Activated B cell treated with CpG ODN at 0.5 μM for 24 hours (primary cell): ENCODE results near the gene BOLL. TPM values are rescaled to one million over a fixed set of nuclear protein-coding genes. Genes with fewer than 3 reads are reported as not detected.
A peak's percentile ranks its signal among the peaks of the same experiment; 100 is the strongest.
"Not testable (repeated sequence)": the region's sequence is repeated elsewhere in the genome, so short reads cannot be mapped to it uniquely, and the experiment has no call there.

ENCODE experiments used
- ATAC-seq: fragments of 200-7000 bp; cut with Tn5 transposase; one replicate; pipeline ENCODE4 v1.10.0; 2021; ENCODE audit warnings: low read depth, mild to moderate bottlenecking, moderate library complexity
- CTCF ChIA-PET: fragments of 350-600 bp; sonication (Branson Sonifier 250); formaldehyde crosslinking; loops from one replicate; lab custom pipeline; 2021; ENCODE audit warnings: antibody characterized with exemption; lab: Charles Lee
- POLR2A ChIA-PET: fragments of 350-600 bp; sonication (Branson Sonifier 250); formaldehyde crosslinking; loops from one replicate; lab custom pipeline; 2021; ENCODE audit warnings: antibody characterized with exemption; lab: Charles Lee
- DNase-seq: peaks from one replicate; pipeline ENCODE4 v3.0.0; 2022
- H3K27ac Mint-ChIP-seq: one replicate; pipeline ENCODE4 v1.8.0; 2020; ENCODE audit warnings: mixed read lengths
- H3K27me3 Mint-ChIP-seq: one replicate; pipeline ENCODE4 v1.8.0; 2021; ENCODE audit warnings: mixed read lengths
- H3K36me3 Mint-ChIP-seq: one replicate; pipeline ENCODE4 v1.8.0; 2021; ENCODE audit warnings: low read depth, mixed read lengths
- H3K4me1 Mint-ChIP-seq: one replicate; pipeline ENCODE4 v1.8.0; 2021; ENCODE audit warnings: mixed read lengths
- H3K4me3 Mint-ChIP-seq: one replicate; pipeline ENCODE4 v1.8.0; 2020; ENCODE audit warnings: mild to moderate bottlenecking, mixed read lengths
- H3K9me3 Mint-ChIP-seq: one replicate; pipeline ENCODE4 v1.8.0; 2020; ENCODE audit warnings: mixed read lengths
- CTCF ChIP-seq: fragments of 200-600 bp; IDR thresholded peaks from one replicate; pipeline ENCODE4 v1.8.0; 2022; ENCODE audit warnings: antibody characterized with exemption, mild to moderate bottlenecking
- intact Hi-C: fragments of 100-400 bp; cut with micrococcal nuclease; formaldehyde crosslinking; loops from one replicate; pipeline ENCODE4 v1.15.1; 2024
- total RNA-seq: library from RNA; stranded (reverse); gene quantifications from 2 replicates; pipeline ENCODE4 v1.2.3, GENCODE V29; 2022

Gene BOLL
- total RNA-seq, 1 donor from 2014 or later = not detected

DNA sequence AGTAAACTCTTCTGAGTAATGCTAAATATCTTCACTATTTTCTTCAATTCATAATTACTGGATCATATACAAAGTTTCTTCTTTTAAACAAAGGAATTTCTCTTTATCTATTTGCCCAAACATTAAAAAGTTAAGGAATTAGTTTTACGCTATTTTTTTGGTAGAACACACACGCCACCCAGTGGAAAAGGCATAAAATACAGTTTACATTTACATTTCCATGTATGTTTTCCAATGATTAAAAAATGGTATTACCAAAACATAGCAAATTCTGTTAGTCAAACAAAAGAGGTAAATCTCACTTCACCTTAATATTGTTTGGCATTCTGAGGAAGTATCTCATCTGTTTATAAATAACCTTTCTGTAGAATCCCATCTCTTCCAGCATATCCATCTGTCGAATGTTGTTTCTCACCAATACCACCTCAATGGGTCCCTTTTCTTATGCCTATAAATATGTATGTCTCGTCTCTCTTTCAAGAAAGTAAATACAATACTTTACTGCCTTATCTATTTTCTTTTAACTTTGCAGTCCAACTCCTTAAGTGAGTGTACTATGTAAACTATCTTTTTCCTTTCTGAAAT, 7.2 kb downstream of the BOLL start:
- H3K36me3 Mint-ChIP-seq = no peaks in the 10 kb centered on the region
- H3K9me3 Mint-ChIP-seq = no peaks in the 10 kb centered on the region
- ChIA-PET CTCF (interaction anchor here (0.8 to 2.3 kb wide), 5 partner anchors 10 to 1027 kb away, joined by 3 to 7 read pairs (median 4); no protein-coding TSS in a partner anchor), POLR2A (no interaction called here)
- peak; percentile 23 for TF ChIP-seq CTCF
- no peaks in the 10 kb centered on the region for H3K4me1 Mint-ChIP-seq
- intact Hi-C loops = loop anchor here (1.0 to 10.0 kb wide), 6 partner anchors 71 to 1483 kb away; partner anchors contain the start of gene HSPD1
- no peak for DNase-seq
- H3K4me3 Mint-ChIP-seq = no peak overlapping the region
- H3K27me3 Mint-ChIP-seq = peaks cover 7% of the 10 kb centered on the region
- H3K27ac Mint-ChIP-seq = no peak overlapping the region
- no peak for ATAC-seq

- ATAC-seq (no peak), DNase-seq (no peak)
- CTCF ChIA-PET = no interaction called here
- intact Hi-C loops = no loop called here
- Mint-ChIP-seq H3K9me3 (peaks cover 10% of the 10 kb centered on the region), H3K27ac (no peak overlapping the region), H3K27me3 (peaks cover 12% of the 10 kb centered on the region), H3K4me3 (no peak overlapping the region), H3K36me3 (no peaks in the 10 kb centered on the region), H3K4me1 (no peaks in the 10 kb centered on the region)
- POLR2A ChIA-PET = no interaction called here
- no peak for TF ChIP-seq CTCF
These were observed 24.8 kb downstream of the BOLL start for GRCh38 chr2:197760293-197760657.

- ATAC-seq (no peak), DNase-seq (no peak)
- Mint-ChIP-seq H3K4me1 (no peaks in the 10 kb centered on the region), H3K27me3 (peaks cover 14% of the 10 kb centered on the region), H3K4me3 (no peak overlapping the region), H3K9me3 (peaks cover 10% of the 10 kb centered on the region), H3K36me3 (no peaks in the 10 kb centered on the region), H3K27ac (no peak overlapping the region)
- ChIA-PET POLR2A (no interaction called here), CTCF (no interaction called here)
- TF ChIP-seq CTCF = no peak
- intact Hi-C loops = no loop called here
These were observed 25.4 kb downstream of the BOLL start for GRCh38 chr2:197759625-197760292.

DNA sequence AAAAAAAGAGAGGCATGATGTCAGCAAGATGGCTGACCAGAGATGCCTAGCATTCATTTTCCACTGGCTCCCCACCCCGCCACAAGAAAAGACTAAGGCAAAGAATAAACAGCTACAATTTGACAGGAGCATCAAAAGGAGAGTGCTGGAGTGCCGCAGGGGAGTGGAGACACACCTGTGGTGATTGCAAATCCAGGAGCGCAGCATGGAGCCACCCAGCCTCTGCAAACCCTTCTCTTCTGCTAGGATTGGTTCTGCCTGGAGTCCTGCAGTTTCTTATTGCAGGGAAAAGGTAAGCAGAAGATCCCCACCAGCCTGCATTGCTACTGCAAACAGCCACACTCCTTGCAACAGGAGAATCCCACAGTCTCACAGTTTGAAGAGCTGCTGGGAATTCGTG, 26.1 kb downstream of the BOLL start:
- no peak overlapping the region for H3K27ac Mint-ChIP-seq
- intact Hi-C loops = no loop called here
- CTCF ChIA-PET = no interaction called here
- peaks cover 10% of the 10 kb centered on the region for H3K9me3 Mint-ChIP-seq
- no peaks in the 10 kb centered on the region for H3K4me1 Mint-ChIP-seq
- DNase-seq (no peak), ATAC-seq (no peak)
- no peak overlapping the region for H3K4me3 Mint-ChIP-seq
- TF ChIP-seq CTCF = no peak
- POLR2A ChIA-PET = no interaction called here
- H3K27me3 Mint-ChIP-seq = peaks cover 15% of the 10 kb centered on the region
- H3K36me3 Mint-ChIP-seq = no peaks in the 10 kb centered on the region

DNA sequence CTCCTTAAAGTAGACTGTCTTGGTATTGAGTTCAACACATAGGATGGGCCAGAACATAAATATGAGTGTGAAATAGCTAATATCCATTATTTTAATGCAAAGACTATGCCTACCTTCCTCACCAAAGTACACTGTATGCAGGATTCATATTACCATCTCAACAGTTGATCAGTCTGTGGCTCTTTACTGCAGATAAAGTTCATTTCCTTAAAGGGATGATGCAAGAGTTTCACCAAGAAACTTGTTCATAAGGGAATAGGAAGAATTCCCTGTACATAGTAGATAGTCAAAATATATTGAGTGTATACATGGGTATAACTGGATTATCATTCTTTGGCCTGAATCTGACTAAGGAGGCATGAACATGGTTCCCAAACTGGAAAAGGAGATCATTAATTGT, 44.9 kb downstream of the BOLL start:
- ChIA-PET POLR2A (no interaction called here), CTCF (no interaction called here)
- intact Hi-C loops = no loop called here
- DNase-seq (no peak), ATAC-seq (no peak)
- Mint-ChIP-seq H3K4me1 (no peaks in the 10 kb centered on the region), H3K36me3 (no peaks in the 10 kb centered on the region), H3K9me3 (no peaks in the 10 kb centered on the region), H3K27me3 (peaks cover 12% of the 10 kb centered on the region), H3K27ac (no peak overlapping the region), H3K4me3 (no peak overlapping the region)
- no peak for TF ChIP-seq CTCF

DNA sequence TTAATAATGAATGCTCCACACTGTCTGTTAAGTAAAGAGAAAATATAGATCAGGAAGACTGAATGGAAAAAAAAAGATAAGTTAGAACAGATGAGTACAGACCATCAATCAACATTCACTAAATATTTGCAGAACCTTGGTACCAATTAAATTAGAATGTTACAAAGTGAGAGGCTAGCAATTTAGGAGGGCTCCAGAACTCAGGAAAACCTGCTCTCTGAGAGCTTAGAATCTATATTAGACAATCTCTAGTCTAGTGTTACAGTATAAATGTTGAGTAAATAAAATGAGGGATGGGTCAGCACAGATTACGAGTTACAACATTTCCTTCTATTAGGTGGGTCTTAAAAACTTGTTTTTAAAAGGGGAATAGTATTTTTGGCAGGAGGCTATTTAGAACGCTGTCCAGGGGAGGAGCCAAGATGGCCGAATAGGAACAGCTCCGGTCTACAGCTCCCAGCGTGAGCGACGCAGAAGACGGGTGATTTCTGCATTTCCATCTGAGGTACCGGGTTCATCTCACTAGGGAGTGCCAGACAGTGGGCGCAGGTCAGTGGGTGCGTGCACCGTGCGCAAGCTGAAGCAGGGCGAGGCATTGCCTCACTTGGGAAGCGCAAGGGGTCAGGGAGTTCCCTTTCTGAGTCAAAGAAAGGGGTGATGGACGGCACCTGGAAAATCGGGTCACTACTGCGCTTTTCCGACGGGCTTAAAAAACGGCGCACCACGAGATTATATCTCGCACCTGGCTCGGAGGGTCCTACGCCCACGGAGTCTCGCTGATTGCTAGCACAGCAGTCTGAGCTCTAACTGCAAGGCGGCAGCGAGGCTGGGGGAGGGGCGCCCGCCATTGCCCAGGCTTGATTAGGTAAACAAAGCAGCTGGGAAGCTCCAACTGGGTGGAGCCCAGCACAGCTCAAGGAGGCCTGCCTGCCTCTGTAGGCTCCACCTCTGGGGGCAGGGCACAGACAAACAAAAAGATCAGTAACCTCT, 56.3 kb downstream of the BOLL start:
- CTCF ChIA-PET, H3K9me3 Mint-ChIP-seq, H3K4me3 Mint-ChIP-seq, H3K4me1 Mint-ChIP-seq, ATAC-seq, POLR2A ChIA-PET, H3K27ac Mint-ChIP-seq, intact Hi-C loops, H3K27me3 Mint-ChIP-seq, H3K36me3 Mint-ChIP-seq, DNase-seq: not testable (repeated sequence)
